Esophagus muscularis mucosa (tissue), 4 donors: ENCODE measurements around the gene EIF2A. TPM values are rescaled to one million over a fixed set of nuclear protein-coding genes. Genes with fewer than 3 reads are reported as not detected.

Source experiments
- DNase-seq: peaks from one replicate; pipeline ENCODE4 v3.0.0-alpha.2; 2017; ENCODE audit errors: extremely low spot score
- H3K27ac ChIP-seq, 4 donors: fragments of 200-600 bp; sonication (generic); replicated peaks in 1 of 4; 1 replicate in 3 of 4; 2 replicates in 1 of 4; pipeline ENCODE4 v1.5.1; 2016 to 2019; ENCODE audit warnings: mild to moderate bottlenecking in 1 of 4
- H3K27me3 ChIP-seq, 4 donors: fragments of 200-600 bp; sonication (generic); one replicate each; pipeline versions ENCODE4 v1.5.1 to v1.6.0; 2016 to 2019
- H3K36me3 ChIP-seq, 4 donors: fragments of 200-600 bp; sonication (generic); one replicate each; pipeline ENCODE4 v1.5.1; 2016 to 2019
- H3K4me1 ChIP-seq, 4 donors: fragments of 200-600 bp; sonication (generic); one replicate each; pipeline ENCODE4 v1.5.1; 2016 to 2019
- H3K4me3 ChIP-seq, 4 donors: fragments of 200-600 bp; sonication (generic); 1 replicate in 2 of 4; 2 replicates in 2 of 4; pipeline ENCODE4 v1.5.1; 2016 to 2019; ENCODE audit warnings: mild to moderate bottlenecking in 4 of 4, moderate library complexity in 1 of 4
- H3K9me3 ChIP-seq, 4 donors: fragments of 200-600 bp; sonication (generic); 1 replicate in 3 of 4; 2 replicates in 1 of 4; pipeline ENCODE4 v1.5.1; 2016 to 2019
- CTCF ChIP-seq, 3 experiments: fragments of 200-600 bp in 2 of 3; fragments of 450-650 bp in 1 of 3; sonication (generic) in 2 of 3; IDR thresholded peaks; one replicate each; pipeline ENCODE4 v1.5.1; 2017 to 2019; ENCODE audit warnings: antibody characterized with exemption in 3 of 3, mild to moderate bottlenecking in 2 of 3, moderate library complexity in 1 of 3
- EP300 ChIP-seq: sonication (generic); formaldehyde crosslinking; IDR thresholded peaks from one replicate; pipeline ENCODE4 v1.6.1; 2017; ENCODE audit warnings: antibody characterized with exemption
- POLR2A ChIP-seq: fragments of 450-650 bp; IDR thresholded peaks from one replicate; pipeline ENCODE4 v1.6.1; 2017; ENCODE audit warnings: antibody characterized with exemption, moderate library complexity, mild to moderate bottlenecking, low read depth
- POLR2AphosphoS5 ChIP-seq, 2 donors: sonication (generic); formaldehyde crosslinking; IDR thresholded peaks; one replicate each; pipeline ENCODE4 v1.6.1; 2017; ENCODE audit warnings: antibody characterized with exemption in 2 of 2
- WGBS: methylation state at CpG from one replicate; pipeline ENCODE4 v1.1.5; 2018; 5-methylcytosine and 5-hydroxymethylcytosine counted together
- intact Hi-C: fragments of 100-400 bp; cut with DNase I; formaldehyde crosslinking; loops from one replicate; pipeline ENCODE4 v1.15.1; 2023
- total RNA-seq, 4 donors: library from RNA; depleted of rRNA; stranded (reverse); fragments of >200 nt; gene quantifications; one replicate each; pipeline versions ENCODE4 v1.1.0 to v1.2.1, GENCODE V29; 2016

Gene EIF2A
- total RNA-seq, 4 donors from 2014 or later: 113 to 176 (median 154) TPM

- Histone ChIP-seq H3K27me3 (no peaks in the 10 kb centered on the region), H3K27ac (no peak overlapping the region), H3K4me3 (no peak overlapping the region), H3K4me1 (no peaks in the 10 kb centered on the region), H3K36me3 (peaks cover 32 to 74% (median 52%) of the 10 kb centered on the region in 4 donors), H3K9me3 (no peaks in the 10 kb centered on the region)
- no peak for DNase-seq
- WGBS: 90% methylated on average over 2 of the region's 2 CpGs
- no peak for TF ChIP-seq EP300
- TF ChIP-seq POLR2A: no peak
- TF ChIP-seq CTCF (IDR thresholded peaks at IDR 0.05): no peak
- TF ChIP-seq POLR2AphosphoS5 (IDR thresholded peaks at IDR 0.05): no peak
- intact Hi-C loops: no loop called here
Observed at GRCh38 chr3:150582620-150583019, 36.0 kb downstream of the EIF2A start.

GRCh38 chr3:150583028-150583427 is 36.4 kb downstream of the EIF2A start:
- peaks cover 32 to 74% (median 52%) of the 10 kb centered on the region in 4 donors for H3K36me3 ChIP-seq
- H3K4me3 ChIP-seq: no peak overlapping the region
- TF ChIP-seq POLR2A (no peak), CTCF (IDR thresholded peaks at IDR 0.05) (no peak), POLR2AphosphoS5 (IDR thresholded peaks at IDR 0.05) (no peak), EP300 (no peak)
- no peaks in the 10 kb centered on the region for H3K27me3 ChIP-seq
- no peak for DNase-seq
- intact Hi-C loops: no loop called here
- H3K27ac ChIP-seq: no peak overlapping the region
- WGBS: 91% methylated on average over 1 of the region's 1 CpG
- no peaks in the 10 kb centered on the region for H3K9me3 ChIP-seq
- H3K4me1 ChIP-seq: no peaks in the 10 kb centered on the region

GRCh38 chr3:150588027-150588830 is 41.6 kb downstream of the EIF2A start:
- Histone ChIP-seq H3K4me1 (no peaks in the 10 kb centered on the region), H3K9me3 (no peaks in the 10 kb centered on the region), H3K27me3 (no peaks in the 10 kb centered on the region), H3K4me3 (no peak overlapping the region), H3K36me3 (peaks cover 17 to 31% (median 23%) of the 10 kb centered on the region in 4 donors), H3K27ac (no peak overlapping the region)
- TF ChIP-seq CTCF (IDR thresholded peaks at IDR 0.05) (no peak), EP300 (no peak), POLR2A (no peak), POLR2AphosphoS5 (IDR thresholded peaks at IDR 0.05) (no peak)
- 76% methylated on average over 9 of the region's 9 CpGs for WGBS
- DNase-seq: no peak
- intact Hi-C loops: no loop called here

GRCh38 chr3:150589759-150590158 is 43.2 kb downstream of the EIF2A start:
- Histone ChIP-seq H3K36me3 (peaks cover 9 to 16% (median 11%) of the 10 kb centered on the region in 4 donors), H3K9me3 (no peaks in the 10 kb centered on the region), H3K27ac (no peak overlapping the region), H3K4me3 (no peak overlapping the region), H3K27me3 (no peaks in the 10 kb centered on the region), H3K4me1 (no peaks in the 10 kb centered on the region)
- intact Hi-C loops: no loop called here
- DNase-seq: no peak
- TF ChIP-seq POLR2A (no peak), EP300 (no peak), CTCF (IDR thresholded peaks at IDR 0.05) (no peak), POLR2AphosphoS5 (IDR thresholded peaks at IDR 0.05) (no peak)
- 73% methylated on average over 6 of the region's 6 CpGs for WGBS
